DND-41 (cell line): ENCODE data around the gene RFNG.

ENCODE experiments used
- EZH2 ChIP-seq: IDR thresholded peaks from 3 replicates; pipeline ENCODE4 v1.6.1; 2012; ENCODE audit warnings: borderline replicate concordance, low read depth, mild to moderate bottlenecking, moderate library complexity, low read length, inconsistent platforms; ENCODE audit not compliant: severe bottlenecking
- TF ChIP-seq, protein P1 (sequence below): IDR thresholded peaks from 2 replicates; pipeline ENCODE4 v1.5.1; 2012; ENCODE audit warnings: borderline replicate concordance, low read length, moderate library complexity, mild to moderate bottlenecking; ENCODE audit not compliant: poor library complexity, severe bottlenecking; ENCODE audit errors: extremely low read depth

GRCh38 chr17:82050761-82051641, 610 bp downstream of the RFNG start:
- TF ChIP-seq, protein P1, sequence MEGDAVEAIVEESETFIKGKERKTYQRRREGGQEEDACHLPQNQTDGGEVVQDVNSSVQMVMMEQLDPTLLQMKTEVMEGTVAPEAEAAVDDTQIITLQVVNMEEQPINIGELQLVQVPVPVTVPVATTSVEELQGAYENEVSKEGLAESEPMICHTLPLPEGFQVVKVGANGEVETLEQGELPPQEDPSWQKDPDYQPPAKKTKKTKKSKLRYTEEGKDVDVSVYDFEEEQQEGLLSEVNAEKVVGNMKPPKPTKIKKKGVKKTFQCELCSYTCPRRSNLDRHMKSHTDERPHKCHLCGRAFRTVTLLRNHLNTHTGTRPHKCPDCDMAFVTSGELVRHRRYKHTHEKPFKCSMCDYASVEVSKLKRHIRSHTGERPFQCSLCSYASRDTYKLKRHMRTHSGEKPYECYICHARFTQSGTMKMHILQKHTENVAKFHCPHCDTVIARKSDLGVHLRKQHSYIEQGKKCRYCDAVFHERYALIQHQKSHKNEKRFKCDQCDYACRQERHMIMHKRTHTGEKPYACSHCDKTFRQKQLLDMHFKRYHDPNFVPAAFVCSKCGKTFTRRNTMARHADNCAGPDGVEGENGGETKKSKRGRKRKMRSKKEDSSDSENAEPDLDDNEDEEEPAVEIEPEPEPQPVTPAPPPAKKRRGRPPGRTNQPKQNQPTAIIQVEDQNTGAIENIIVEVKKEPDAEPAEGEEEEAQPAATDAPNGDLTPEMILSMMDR = no peak
- no peak for TF ChIP-seq EZH2
